Measurements from ENCODE around the gene YDJC.
A peak's percentile ranks its signal among the peaks of the same experiment; 100 is the strongest.
"Not testable (repeated sequence)": the region's sequence is repeated elsewhere in the genome, so short reads cannot be mapped to it uniquely, and the experiment has no call there.

Gene YDJC

DNA sequence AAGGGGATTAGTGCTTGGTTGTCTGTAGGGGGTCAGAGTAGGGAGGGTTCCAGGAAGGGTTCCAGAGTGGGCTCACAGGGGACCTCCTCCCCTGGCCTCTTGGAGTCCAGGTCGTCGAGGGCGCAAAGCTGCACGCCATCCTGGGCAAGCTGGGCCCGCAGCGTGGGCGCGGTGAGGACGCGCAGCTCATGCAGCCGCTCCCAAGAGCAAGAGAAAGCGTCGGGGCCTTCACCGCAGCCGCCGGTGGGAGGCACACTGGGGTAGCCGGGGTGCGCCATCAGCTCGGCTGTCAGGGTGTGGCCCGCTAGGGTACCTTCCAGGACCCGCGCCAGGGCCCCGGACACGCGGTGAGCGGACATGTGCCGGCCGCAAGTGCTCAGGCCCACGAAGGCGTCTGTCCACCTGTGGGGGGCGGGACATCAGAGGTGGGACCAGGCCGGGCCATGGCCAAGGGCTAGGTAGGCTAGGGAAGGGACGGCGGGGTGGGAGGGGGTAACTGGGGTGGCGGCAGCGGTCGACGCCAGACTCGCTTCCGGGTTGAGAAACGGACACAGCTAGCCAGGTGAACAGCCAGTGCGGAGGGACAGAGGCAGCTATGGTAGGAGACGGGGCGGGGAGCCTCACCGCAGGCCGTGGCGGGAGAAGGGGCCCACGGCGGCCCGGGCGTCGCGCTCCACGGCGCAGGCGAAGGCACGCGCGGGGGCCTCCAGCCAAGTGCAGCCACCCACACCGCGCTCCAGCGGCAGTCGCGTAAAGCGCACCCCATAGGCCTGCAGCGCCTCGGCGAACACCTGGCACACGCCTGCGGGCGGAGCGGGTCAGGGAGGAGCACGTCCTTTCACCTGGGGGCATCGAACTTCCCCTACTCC, 1.2 kb downstream of the YDJC start:
- DNase-seq: no peak

DNA sequence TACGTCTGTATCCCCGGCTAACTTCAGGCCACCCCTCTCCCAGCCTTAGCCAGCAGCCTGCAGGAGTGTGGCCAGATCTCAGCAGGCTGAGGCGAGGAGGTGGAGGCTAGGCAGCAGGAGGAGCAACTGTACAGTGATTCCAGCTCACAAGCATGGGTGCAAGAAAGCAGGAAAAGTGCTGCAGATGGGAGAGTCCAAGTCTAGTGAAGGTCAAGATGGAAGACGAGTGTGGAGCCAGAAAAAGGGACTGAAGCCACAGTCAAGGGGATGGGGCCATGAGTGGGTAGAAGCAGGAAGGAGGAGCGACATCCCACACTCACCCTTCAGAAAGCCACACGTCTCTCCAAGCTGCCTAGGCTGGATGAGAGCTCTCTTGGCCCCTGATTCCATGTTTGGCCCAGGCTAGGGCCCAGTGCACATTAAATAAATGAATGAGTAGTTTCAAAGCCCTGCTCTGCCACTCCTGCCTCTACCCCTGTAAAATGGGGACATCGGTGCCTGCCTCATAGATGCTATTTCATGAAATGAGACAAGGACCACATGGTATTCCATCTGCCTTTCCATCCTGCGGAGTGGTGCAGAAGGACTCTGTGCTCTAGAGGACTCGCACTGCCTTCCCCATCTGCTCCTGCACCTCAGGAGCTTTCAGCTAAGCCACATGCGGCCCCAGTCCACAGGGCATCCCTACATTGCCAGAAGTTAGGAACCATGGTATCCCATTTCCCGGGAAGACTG, 2.9 kb downstream of the YDJC start:
- DNase-seq: no peak

DNA sequence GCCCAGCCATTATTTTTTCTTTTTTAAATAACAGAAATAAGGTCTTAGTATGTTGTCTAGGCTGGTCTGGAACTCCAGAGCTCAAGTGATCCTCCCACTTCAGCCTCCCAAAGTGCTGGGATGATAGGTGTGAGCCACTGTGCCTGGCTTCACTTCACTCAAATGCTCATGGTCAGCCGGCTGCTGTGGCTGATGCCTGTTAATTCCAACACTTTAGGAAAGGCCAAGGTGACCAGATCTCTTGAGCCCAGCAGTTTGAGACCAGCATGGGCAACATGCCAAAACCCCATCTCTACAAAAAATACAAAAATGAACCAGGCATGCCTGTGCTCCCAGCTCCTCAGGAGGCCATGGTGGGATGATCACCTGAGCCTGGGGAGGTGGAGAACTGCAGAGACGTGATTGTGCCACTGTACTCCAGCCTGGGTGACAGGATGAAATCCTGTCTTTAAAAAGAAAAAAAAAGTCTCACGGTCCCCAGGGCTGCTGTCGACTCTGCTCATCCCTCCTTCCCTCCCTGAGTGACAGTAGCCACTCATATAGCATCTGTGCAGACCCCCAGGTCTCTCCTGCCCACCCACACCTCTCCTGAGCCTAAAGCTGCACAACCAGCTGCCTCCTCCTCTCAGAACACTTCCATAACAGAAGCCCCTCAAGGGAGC, 3.6 kb downstream of the YDJC start:
- DNase-seq: no peak

DNA sequence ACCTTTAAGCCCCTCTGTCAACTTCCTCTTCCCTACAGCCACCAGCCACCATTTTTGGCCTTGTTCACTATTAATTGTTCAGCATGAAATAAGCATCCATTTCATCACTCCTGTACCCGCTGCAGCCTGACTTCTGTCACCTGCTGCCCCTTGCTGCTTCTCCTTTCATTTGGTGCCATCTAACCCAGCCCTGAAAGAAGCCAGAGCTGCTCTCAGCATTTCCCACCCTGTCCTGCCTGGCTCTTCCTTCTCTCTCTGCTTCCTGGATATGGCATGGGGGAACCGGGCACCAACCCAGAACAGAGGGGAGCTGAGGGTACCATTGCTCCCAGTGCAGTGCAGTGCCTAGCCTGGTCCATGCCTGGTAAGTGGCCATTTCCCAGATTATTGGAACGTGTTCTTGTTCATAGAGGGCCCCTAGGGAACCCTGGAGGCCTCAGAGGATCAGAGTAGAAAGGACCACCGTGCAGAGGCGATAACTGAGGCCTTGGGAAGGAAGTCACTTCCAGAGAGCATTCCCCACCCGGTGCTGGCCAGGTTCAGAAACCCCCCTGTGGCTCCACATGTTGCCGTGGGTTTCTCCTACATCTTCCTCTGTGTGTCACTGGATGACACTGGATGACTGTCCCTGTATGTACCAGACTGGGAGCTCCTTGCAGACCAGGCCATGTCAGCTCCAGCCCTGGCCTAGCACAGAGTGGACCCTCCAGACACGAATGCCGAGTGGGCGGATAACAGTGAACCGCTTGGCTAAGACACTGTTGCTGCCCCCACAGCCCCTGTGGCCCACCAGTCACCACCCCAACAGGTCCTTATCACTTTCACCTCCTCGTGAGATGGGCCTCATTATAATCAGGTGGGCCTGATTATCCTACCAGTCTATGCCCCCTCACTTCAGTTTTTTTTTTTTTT, 4.7 kb downstream of the YDJC start:
- no peak for DNase-seq

DNA sequence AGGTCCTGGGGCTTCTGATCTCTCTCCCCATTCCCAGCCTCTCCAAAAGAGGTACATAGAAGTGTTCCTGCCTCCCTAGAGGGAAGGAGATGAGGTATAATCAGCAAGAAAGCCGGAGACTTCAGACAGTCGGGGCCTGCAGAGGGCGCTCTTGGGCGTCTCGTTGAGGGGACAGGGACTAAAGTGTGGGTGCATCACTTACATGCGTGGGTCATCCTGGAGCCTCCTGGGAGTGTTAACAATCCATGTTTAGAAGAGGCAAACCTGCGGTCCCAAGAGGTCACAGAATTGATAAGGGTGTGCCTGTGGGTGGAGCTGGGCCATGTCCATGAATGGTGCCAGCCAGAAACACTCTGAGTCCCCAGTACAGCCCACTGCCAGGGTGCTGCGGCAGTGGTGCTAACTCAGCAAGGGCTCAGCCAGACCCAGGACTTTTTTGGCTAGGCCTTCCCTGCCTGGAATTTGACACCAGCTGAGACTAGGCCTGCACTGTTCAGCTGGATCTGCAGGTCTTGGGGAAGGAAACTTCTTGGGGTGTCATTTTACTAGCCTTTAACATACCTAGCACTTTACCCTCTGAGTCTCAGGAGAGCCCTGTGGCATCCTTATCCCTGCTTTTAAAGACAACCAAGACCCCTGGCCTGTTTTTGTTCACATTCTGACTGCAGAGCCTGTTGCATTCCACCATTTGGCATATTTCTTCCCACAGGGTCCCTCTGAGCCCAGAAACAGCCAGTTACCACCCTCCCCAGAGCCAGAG, 5.5 kb downstream of the YDJC start:
- DNase-seq: peak; percentile 19

DNA sequence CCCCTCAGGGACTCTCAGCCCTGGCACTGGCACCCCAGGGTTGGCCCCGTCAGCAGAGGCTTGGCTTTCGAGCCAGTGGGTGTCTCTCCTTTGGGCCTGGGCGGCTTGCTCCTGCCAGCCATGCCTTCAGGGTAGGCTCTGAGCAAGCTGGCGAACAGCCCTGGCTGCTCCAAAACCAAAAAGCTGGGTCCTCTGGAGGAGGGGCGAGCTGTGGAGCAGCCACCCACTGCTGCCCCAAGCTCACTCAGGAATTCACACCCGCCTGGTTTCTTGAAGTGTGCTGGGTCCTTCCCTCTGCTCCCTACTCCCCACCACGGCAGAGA, 6.2 kb downstream of the YDJC start:
- DNase-seq: no peak

DNA sequence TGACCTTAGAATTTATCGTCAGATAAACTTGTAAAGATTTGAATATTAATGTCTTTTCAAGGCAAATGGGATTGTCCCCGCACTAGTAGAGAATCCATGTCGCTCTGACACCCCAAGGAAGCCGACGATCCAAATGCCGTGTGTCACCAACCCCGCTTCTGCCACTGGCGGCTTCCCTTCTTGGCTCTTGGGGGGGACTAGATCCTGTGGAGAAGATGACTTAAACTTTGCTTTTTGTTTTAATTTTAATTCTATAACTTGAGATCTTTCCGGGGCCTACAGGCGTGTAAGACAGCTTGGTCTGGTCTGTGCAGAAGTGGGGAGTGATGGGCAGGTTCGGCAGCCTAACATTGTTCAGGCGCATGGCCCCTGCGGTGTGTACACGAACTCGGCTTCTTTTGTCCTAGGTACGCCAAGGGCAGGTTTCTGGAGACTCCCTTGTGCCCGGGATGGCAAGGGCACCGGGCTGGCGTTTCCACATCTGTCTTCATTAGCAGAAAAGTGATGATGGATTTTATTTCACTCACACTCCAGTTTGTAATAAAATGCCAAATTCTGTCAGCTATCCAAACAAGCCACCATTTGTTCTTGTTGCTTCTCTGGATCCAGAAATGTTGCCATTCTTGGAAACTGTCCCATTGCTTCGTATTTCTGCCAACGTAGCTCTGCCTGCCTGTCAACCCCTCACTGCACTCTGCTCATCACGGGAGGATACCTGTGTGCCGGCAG, 6.7 kb downstream of the YDJC start:
- DNase-seq: no peak

DNA sequence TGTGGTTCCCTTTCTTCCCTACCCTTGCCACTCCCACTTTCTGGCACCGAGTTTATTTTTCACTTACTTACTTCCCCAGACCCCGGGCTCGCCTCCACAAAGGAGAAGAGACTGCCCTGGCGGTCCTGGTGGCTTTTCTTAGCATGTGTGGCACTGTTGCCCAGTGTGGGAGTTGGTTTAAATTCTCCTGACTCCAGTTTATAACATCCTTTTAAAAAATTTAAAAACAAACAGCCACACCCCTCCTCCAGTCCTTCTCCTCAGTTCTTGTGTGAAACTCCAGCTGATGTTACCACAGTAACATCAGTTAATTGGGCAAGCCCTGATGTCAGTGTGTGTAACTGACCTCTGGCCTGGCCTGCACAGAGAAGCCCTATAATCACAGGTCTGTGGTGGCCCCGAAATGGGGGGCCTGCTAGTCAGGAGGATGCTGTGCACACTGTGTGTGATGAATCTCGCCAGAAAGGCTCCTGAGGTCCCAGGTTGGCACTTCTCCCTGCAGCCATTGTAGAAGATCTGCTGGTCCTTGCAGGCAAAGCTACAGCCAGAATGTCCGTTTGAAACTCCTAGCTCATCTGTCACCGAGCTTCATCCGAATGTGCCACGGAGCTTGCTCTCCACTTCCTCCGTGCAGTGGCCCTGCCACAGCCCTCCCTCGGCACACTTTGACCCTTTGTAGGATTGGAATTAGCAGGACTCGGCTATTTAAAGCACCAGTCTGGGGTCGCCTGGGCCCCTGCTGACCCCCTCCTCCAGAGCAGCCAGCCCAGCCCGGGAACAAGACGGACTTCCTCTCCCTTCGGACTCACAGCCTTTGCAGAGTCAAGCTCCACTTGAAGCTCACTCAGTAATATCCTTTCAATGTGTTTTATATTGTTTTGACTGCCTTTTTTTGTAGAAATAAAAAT, 7.6 kb downstream of the YDJC start:
- no peak for DNase-seq

DNA sequence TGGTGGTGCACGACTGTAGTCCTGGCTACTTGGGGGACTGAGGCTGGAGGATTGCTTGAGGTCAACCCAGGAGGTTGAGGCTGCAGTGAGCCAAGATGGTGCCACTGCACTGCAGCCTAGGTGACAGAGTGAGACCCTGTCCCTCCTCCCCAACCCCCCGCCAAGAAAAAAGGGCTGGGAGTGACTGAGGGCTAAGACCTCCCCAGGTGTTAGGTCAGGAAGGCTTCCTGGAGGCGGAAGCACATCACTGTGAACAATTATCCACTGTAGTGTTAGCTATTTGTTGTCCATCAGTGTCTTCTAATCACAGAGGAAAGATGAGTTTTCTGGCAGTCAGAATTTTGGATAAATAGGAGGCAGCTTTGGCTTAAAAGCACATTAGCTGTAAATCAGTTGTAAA, 8.8 kb downstream of the YDJC start:
- DNase-seq: no peak

DNA sequence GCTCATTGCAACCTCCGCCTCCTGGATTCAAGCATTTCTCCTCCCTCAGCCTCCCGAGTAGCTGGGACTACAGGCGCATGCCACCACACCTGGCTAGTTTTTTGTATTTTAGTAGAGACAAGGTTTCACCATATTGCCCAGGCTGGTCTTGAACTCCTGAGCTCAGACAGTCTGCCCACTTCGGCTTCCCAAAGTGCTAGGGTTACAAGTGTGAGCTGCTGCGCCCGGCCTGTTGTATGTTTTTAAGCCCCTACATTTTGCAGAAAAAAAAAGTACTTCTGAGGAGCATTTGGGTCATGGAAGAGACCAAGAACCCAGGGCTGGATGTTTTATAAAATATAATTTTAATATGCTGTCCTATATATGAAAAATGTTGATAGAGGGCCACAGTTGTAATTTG, 12.5 kb downstream of the YDJC start:
- DNase-seq: not testable (repeated sequence)

DNA sequence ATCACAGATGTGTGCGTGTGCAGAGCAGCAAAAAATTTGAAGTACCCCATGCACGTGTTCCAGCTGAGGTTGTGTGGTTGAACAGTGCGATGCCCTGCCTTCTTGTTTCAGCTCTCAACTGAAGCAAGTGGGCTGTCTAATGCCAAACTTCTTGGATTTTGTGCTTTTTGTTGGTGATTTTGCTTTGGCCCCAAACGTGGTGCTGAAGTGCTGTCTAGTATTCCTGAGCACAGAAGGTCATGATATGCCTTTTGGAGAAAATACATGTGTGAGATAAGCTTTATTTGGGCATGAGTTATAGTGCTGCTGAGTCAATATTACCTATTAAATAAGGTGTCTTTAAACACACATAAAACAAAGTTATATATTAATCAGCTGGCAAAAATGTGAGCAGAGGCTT, 14.1 kb downstream of the YDJC start:
- DNase-seq: no peak

DNA sequence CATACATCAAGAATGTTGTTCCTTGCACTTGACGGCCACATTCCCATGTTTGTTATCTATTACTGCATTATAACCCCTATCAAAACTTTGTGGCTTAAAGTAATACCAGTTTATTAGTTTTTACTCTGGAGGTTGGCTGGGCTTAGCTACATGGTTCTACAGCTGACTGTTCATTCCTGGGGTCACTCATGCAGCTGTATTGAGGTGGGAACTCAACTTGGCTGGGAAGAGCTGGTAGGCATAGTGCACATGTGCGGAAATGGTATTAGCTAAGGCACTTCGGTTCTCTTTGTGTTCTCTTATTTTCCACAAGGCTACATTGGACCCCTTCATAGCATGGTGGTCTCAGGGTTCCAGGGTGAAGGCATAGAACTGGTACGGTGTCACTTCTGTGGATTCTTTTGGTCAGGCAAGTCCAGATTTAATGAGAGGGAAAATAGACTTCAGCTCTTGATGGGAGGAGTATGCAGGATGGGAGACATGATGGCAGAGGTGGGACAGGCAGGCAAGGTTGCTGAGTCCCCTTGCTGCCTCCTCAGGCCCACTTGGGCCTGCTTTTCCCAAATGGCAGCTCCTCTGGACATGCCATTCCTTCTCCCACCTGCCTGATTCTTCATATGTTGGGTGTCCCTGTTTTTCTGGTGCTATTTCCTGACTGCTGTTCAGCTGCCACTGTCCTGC, 16.1 kb downstream of the YDJC start:
- no peak for DNase-seq

DNA sequence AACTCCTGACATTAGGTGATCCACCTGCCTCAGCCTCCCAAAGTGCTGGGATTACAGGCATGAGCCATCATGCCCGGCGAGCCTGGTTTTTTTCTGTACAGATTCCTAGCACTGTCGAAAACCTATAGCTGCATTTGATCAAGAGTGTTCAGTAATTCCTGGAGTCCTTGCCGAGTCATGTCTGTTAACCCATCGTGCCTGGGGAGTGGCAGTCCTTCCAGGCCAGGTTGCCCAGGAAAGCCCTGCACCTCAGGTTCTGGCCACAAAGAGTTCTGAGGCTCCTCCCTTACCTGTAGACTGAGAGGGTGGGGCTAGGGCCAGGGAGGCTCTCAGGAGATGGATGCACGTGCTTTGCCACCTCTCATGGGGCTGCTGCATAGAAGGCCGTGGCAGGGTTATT, 17.0 kb downstream of the YDJC start:
- DNase-seq: no peak

DNA sequence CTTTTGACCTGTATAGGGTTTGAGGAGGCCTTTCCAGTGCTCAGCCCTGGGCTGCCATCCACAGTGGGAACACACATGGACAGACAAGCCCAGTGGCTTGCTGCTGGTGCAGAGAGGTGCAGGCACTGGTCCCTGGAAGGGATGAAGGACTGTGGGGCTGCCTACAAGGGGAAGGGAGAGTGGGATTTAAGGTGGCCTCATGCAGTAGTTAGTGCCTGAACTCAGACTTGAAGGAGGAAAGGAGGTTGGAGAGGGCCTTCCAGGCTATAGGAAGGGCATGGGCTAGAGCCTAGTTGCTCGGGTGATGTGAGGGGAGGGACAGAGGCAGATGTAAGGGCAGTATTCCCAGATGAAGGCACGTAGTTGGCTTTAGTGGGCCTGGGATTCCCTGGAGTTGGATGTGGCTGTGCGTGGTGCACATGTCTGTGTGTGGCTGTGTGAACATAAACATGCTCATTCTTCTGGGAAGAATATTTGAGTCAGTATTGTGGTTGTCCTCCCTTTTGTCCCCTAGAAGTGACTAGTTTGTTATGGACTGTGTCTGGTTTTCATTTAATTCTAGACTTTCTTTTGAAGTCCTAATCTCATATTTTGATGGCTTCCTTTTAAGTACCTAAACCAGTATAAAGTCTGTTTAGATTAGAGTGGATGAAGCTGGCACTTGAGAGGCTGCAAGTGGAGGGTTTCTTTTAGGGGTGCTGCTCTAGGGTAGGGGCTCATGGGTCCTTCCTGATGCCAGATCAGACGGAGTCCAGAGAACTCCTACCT, 18.4 kb downstream of the YDJC start:
- no peak for DNase-seq

DNA sequence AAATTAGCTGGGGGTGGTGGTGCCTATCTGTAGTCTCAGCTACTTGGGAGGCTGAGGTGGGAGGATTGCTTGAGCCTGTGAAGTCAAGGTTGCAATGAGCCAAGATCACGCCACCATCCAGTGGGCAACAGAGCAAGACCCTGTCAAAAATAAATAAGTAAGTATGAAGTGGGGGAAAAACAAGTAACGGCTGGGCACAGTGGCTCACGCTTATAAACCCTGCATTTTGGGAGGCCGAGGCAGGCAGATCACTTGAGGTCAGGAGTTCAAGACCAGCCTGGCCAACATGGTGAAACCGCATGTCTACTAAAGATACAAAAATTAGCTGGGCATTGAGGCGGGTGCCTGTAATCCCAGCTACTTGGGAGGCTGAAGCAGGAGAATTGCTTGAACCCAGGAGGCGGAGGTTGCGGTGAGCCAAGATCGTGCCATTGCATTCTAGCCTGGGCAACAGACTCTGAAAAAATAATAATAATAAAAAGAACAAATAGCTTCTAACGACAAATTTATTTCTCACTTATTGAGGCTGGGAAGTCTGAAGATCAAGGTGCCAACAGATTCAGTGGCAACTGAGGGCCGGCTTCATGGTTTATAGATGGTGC, 20.2 kb downstream of the YDJC start:
- DNase-seq: not testable (repeated sequence)

DNA sequence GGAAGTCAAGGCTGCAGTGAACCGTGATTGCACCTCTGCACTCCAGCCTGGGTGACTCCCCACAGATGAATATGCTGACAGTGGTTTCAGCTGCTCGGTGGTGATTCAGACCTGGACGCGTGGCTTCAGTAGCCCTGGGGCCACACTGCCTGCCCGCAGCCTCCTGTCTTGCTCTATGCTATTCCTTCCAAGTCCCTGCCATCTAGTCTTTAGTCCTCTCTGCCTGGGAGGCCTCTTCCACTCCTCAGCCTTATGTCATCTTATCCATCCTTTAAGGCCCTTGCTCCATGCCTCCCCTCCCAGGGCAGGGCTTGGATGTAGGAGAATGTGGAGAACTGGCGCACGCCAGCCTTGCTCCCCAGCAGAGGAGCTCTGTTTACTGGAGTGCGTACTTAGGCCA, 23.0 kb downstream of the YDJC start:
- peak; percentile 28 for DNase-seq

DNA sequence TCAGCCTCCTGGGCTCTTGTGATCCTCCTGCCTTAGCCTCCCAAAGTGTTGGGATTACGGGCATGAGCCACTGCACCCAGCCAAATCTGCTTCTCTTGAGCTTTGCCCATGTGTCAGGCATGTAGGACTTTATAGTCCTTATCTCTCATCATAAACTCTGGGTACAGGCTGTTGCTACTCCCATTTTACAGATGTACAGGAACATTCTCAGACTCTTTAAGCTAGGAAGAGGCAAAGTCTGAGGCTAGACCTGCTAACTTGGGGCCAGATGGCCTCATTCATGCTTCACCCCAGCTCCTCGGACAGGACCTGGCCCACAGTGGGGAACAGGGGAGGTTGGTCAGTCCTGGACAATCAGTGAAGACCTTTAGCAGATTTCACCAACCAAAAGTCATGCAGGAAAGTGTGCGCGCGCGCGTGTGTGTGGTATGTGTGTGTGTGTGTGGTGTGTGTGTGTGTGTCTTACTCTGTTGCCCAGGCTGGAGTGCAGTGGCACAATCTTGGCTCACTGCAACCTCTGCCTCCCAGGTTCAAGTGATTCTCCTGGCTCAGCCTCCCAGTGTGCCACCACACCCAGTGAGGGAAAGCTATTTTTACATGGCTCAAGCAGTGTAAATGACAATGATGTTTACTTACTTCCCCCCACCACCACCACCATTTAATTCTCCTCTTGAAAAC, 23.8 kb downstream of the YDJC start:
- DNase-seq: no peak

DNA sequence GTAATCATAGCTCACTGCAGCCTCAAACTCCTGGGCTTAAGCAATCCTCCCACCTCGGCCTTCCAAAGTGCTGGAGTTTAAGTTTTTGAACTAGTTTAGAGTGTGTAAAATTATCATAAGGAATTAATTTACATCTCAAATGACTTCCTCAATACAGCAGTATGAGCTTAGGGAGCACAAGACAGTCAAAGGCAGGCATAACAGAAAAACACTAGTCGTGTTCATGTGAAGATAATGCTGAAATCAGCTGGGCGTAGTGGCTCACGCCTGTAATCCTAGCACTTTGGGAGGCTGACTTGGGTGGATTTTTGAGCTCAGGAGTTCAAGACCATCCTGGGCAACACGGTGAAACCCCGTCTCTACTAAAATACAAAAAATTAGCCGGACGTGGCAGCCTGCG, 25.8 kb downstream of the YDJC start:
- no peak for DNase-seq
